Stimulated activated CD4-positive, alpha-beta T cell treated with anti-CD3 and anti-CD28 coated beads, TNF-alpha, amount 100 ng/mL, for 24 hours (primary cell): ENCODE results near the gene MRTFA.
A peak's percentile ranks its signal among the peaks of the same experiment; 100 is the strongest.

Source experiments
- DNase-seq, 3 experiments: peaks; one replicate each; pipeline ENCODE4 v3.0.0-alpha.2; 2020; ENCODE audit warnings: low read depth in 3 of 3

MRTFA gene

DNA sequence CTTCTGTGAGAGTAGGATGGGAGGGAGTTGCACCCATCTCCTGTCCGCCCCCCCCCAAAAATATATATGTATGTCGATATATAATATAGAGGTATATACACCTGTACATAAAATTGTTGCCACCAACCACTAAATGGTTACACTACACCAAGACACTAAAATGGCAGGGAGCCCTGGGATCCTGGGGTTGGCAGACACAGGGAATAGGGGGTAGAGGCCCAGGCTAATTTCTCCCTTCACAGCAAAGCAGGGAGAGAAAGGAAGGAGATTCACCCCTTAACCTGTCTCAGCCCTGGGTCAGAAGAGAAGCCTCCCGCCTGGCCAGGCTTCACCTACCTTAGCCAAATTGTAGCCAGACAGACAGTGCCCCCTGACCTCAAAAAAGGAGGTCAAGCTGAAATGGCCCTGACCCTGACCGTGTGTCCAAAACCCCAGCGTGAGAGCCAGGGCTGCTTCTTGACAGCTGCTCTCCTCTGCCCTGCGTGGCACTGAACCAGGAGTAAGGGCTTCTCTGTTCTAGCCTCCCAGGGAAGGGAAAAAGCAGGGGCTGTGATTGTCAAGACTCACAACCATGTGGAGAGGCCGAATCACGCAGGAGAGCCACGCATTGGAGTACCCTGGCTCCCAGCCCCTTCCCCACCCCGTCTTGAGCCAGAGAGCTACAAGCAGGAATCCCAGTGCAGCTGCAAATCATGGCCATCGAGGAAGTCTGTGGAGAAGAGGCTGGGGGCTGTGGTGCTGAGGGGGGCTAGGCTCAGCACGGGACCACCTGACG is 225.6 kb downstream of the MRTFA start:
- DNase-seq: no peak

DNA sequence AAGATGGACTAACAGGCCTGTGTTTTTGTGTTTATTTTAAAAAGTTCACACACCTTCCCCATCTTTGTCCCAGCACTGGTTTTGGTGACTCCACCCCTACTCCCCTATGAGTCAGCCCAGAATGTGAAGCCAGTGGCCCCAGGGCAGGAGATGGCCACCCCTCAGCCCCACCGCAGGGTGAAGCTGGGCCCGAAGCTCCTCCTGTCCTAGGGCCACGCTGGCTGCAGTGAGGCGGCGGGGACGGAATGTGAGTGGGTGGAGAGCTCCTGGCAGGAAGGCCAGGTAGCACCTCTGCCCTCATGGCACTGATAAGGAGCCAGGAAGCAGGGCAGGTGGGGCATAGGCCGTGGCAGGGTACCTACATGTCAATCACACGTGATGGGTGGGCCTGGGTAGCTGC is 226.2 kb downstream of the MRTFA start:
- no peak for DNase-seq

DNA sequence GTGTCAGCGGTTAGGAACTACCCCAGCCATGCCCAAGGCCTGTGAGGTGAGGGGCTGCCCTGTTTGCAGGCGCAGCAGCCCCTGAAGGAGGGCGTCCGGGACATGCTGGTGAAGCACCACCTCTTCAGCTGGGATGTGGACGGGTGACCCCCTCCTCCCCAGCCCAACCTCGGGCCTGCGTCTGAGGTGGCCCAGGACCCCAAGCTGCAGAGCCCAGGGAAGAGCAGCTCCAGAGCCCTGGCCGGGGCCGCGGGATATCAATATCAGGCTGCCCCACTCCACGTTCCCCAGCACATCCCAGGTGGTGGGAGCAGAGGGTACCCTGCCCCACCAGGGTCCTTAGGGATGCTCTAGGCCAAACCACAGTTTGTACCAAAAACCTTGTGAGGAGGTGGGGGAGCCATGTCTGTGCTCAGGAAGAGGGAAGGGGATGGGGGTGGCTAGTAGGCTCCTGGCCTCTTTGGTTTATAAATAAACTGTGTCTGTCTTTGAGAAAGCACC is 226.9 kb downstream of the MRTFA start:
- no peak for DNase-seq

DNA sequence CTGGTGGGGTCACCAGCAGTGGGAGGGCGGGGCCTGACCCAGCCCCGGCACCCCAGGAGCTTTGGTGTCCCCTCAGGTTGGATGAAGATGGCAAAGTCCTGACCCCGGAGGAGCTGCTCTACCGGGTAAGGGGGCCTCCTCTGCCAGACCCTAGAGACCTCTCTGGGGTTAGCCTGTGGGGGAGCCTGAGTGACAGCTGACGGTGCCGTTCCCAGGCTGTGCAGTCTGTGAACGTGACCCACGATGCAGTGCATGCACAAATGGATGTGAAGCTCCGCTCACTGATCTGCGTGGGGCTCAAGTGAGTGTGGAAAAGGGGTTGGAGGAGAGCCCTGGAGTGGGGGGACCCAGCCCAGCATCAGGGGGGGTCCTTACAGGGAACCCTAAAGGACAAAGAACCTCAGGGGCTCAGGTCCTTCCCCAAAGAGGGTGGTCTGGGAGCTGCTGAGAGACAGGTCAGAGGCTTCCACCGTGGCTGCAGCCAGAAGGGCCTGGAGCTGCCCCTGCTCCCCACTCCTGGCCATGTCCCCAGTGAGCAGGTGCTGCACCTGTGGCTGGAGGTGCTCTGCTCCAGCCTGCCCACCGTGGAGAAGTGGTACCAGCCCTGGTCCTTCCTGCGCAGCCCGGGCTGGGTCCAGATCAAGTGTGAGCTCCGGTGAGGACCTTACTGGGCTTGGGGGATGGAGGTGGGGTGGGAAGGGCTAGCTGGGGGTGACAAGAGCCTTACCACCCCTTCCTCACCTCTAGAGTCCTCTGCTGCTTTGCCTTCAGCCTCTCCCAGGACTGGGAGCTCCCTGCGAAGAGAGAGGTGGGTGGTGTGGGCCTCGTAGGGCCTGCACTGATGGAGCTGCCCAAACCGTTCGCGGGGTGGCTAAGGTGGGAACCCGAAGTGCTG is 227.6 kb downstream of the MRTFA start:
- DNase-seq: no peak

DNA sequence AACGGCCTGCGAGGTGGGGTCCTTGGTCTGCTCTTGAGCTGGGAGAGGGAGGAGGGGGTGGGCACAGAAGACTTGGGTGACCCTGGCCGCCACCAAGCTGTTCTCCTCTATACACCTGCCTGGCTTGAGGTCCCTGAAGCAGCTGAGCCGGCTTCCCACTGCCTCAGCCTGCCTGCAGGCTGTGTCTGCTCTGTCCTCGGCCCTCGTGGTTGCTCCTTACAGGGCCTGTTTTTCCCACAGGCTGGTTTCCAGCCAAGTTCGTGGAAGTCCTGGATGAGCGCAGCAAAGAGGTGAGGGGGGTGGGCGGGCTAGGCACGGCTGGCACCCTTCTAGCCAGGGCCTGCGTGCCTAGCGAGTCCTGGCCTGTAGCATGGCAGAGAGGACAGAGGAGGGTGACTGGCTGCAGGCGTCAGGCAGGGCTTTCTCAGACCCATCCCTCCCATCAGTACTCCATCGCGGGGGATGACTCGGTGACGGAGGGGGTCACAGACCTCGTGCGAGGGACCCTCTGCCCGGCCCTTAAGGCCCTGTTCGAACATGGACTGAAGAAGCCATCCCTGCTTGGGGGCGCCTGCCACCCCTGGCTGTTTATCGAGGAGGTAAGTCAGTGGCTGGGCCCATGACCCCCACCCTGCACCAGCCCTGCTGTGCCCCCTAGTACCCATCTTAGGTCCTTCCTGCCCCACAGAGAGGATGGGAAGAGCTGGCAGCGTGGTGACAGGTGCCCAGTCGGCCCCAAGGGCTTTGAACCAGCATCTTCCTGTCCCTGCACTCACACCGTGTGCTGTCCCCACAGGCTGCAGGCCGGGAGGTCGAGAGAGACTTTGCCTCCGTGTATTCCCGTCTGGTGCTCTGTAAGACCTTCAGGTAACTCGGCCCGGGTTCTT is 228.4 kb downstream of the MRTFA start:
- no peak for DNase-seq

DNA sequence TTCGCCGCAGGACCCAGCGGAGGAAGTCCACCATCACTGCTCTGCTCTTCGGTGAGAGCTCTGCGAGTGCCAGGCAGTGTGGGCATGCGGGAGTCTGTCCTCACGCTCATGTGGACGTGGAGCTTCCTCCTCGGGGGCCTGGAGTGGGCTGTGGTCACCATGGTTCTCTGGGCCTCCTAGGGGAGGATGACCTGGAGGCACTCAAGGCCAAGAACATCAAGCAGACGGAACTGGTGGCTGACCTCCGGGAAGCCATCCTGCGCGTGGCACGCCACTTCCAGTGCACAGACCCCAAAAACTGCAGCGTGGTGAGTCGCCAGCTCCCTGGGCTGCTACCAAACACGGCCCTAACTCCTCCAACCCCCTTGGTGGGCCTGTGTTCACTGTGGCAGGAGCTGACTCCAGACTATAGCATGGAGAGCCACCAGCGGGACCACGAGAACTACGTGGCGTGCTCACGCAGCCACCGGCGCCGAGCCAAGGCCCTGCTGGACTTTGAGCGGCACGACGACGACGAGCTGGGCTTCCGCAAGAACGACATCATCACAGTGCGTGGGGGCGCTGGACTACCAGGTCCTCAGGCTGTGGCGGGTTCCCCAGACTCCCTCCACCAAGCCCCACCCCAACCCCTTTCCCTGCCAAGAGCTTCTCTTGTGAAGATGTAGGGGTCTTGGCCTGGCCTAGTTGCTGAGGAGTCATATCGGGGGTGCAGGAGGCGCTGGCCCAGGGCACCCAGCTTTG is 229.3 kb downstream of the MRTFA start:
- DNase-seq: no peak

DNA sequence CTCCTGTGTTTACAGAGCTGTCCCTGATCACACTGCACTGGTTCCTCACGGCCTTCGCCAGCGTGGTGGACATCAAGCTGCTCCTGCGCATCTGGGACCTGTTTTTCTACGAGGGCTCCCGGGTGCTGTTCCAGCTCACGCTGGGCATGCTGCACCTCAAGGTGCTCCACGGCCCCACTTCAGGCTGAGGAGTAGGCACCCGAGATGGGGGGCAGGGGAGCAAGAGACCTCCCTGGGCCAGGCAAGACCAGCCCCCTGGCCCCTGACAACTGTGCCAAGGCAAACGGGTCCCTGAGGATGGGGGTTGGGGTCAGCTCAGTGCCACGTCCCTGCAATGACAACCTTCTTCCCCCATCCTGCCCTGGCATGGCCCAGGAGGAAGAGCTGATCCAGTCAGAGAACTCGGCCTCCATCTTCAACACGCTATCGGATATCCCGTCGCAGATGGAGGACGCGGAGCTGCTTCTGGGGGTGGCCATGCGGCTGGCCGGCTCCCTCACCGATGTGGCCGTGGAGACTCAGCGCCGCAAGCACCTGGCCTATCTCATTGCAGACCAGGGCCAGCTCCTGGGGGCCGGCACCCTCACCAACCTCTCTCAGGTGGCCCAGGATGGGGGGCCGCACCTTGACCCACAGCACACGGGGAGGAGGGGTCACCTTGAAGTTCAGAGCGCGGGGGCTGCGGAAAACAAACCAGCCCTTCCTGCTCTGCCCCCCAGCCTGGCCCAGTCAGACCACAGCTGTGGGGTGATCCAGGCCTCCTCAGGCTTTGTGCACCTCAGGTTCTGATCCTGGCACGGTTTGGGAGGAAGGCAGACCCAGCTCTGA is 230.2 kb downstream of the MRTFA start:
- DNase-seq: no peak

DNA sequence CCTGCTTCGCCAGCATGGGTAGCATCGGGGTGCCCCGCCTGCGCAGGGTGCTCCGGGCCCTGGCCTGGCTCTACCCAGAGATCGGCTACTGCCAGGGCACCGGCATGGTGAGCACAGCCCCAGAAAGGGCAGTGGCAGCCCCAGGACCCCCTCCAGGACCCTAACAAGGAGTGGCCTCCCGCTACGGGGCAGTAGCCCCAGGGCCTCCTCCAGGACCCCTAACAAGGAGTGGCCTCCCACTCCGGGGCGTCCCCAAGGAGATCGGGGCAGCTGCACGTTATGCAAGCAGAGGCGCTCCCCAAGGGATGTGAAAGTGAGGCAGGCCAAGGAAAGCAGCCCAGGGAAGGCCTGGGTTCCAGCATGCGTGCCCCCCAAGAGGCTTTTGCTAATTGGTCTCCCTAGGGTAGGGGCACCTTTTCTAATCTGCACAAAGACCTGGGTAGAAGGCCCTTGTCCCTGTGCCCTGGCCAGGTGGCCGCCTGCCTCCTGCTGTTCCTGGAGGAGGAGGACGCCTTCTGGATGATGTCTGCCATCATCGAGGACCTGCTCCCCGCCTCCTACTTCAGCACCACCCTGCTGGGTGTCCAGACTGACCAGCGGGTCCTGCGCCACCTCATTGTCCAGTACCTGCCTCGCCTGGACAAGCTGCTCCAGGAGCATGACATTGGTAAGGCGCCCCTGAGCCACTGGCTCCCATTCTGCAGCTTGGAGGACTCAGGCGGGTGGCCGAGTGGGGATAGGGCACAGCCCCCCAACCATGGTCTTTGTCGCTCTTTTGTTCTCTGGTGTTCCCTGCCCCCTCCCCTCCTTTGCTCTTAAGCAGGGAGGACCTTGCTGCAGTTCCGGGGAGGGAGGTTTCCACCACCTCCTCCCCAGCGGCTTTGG is 231.1 kb downstream of the MRTFA start:
- no peak for DNase-seq

DNA sequence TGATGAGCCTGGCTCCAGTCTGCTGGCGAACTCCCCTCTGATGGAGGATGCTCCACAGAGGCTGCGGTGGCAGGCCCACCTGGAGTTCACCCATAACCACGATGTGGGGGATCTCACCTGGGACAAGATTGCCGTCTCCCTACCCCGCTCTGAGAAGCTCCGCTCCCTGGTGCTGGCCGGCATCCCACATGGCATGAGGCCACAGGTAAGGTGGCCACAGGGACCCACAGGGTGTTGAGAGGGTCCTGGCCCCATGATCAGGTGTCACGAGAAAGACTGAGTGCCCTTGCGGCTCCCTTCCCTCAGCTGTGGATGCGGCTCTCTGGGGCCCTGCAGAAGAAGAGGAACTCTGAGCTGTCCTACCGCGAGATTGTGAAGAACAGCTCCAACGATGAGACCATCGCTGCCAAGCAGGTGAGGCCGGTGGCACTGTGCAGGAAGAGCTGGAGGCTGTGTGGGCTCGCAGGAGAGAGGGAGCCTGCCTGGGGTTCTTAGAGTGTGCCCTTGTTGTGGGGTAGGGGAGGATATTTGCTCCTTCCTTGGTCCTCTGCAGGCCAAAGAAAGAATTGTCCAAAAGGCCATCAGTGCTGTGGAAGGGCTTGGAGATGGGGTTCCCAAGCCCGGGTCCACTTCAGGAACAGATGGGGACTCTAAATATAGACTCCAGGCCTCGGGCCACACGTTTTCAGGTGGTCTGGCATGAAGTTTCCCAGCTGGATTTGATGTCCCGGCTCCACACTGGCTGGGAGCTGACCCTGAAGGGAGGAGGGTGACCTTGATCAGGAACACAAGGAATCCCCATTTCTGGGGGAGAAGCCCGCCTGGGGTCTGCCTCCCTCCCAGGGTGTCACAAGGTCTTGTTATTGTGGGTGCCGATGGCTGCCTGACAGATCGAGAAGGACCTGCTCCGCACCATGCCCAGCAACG is 232.0 kb downstream of the MRTFA start:
- DNase-seq: no peak

DNA sequence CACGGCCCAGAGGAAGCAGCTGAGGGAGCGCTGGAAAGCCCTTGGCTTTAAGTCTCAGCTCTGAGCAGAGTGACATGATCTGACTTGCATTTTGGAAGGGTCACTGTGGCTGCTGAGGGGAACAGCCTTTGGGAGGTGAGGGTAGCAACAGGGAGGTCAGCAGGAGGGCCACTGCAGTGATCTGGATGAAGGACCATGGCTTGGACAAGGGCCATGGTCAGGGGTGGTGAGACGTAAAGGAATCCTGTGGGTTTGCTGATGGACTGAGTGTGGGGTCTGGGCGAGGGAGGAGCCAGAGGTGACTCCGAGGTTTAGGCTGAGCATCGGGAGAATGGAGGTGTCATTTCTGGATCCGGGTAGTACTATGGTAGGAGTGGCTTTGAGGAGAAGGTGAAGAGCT is 232.9 kb downstream of the MRTFA start:
- no peak for DNase-seq

DNA sequence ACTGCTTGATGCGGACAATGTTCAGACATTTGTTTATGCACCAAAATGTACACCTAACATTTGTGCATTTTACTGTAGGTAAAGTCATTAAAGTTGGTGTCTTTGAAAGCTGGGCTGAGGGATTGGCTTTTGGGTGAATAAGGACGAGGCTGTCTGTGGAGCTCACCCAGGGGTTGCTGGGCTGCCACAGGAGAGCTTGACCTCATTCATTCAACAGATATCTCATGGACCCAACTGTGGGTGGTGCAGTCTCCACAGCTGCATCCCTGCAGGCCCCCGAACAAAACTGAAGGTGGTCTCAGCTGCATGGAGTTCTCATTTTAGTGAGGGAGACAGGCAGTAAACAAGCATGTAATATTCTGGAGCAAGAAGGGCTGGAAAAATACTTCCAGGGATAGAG is 233.4 kb downstream of the MRTFA start:
- DNase-seq: no peak

DNA sequence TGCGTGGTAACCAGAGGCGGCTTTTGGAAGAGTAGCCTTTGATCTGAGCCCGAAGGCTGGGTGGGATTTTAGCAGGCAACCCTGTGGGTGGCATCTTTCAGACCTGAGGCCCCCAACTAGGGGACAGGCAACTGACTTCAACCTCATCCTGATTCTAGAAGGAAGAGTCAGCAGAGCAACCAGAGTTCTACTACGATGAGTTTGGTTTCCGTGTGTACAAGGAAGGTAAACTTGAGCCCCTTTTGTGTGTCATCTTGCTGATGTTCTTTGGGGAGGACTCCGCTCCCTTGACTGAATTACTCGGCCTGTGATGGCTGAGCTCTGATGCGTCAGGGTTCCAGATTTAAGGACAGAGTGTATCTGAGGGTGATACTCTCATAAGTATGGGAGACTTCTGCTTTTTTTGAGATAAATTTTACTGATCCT is 234.5 kb downstream of the MRTFA start:
- no peak for DNase-seq

DNA sequence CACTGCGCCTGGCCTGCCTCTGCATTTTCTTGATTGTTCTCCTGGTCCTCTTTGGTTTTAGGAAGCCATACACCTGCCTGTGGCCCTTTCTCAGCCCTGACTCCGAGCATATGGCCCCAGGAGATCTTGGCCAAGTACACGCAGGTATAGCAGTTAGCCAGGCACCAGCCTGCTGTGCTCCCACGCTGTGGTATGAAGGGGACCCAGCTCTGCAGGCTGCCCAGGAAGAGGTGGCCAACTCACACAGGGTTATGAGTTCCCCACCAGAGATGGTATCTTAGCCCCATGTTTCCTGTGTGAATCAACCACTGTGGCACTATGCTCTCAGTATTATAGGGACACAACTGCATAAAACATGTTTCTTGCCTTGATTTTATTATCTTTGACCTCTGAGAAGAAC is 235.0 kb downstream of the MRTFA start:
- peak in 2 of 3 experiments; percentile 18 to 50 for DNase-seq

DNA sequence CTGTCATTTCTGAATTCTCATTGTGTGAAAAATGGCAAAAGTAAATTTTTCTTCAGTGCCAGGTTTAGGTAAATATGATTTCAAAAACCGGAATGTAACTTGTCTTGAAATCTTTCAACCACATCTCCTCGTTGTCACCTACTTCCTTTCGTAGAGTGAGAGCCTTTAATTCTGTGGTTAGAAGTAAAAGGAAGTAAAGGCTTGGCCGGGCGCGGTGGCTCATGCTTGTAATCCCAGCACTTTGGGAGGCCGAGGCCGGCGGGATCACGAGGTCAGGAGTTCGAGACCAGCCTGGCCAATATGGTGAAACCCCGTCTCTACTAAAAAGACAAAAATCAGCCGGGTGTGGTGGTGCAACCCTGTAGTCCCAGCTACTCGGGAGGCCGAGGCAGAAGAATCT is 236.4 kb downstream of the MRTFA start:
- DNase-seq: peak in 1 of 3 experiments; percentile 37

DNA sequence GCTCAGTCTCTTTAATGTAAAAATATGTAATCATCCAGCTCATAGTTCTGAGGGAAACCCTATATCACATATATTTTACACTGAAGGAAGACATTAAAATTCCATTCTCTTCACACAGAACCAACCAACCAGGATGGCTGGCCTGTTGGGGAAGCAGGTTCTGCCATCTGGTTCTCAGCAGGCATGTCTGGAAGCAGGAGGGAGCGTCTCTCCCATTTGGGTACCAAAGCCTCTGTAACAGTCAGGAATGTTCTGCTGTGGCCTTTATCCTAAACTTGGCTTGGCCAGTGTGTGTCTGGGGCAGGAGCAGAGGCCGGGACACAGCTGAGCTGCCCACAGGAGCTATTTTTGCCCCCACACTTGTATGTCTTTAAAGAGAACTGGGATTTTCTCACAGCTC is 236.9 kb downstream of the MRTFA start:
- no peak for DNase-seq

DNA sequence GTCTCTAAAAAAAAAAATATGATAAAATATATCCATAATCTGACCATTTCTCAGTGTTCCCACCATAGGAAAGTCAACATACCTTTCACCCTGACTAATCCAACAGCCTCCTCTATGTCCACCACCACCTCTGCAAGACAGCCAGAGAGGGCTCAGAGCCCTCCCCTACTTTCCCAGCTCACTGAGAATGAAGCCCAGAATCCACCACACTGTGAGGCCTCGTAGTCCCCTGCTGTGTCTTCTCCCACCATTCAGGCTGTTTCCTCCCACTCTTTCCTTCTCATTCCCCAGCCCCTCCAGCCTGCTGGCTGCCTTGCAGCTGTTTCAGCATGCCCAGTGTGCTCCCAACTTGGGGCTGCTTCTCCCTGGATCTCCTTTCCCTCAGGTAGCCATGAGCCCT is 239.1 kb downstream of the MRTFA start:
- DNase-seq: no peak

DNA sequence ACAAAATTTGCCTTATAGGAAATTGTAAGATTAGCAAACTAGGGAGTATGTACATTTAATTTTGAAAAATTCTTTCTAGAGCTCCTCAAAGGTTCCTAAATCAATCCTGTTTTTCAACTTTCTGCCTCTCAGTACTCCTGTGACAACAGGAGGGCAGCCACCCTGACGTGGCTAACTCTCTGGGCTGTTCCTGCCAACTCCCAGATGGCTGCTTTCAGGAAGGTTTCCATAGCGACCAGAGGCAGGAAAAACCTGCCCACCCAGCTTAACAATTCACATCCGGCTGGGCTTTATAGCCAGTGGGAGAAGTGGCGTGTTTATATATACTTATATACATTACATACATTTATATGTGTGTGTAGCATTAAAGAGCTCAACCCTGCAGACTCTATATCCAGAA is 239.6 kb downstream of the MRTFA start:
- no peak for DNase-seq

DNA sequence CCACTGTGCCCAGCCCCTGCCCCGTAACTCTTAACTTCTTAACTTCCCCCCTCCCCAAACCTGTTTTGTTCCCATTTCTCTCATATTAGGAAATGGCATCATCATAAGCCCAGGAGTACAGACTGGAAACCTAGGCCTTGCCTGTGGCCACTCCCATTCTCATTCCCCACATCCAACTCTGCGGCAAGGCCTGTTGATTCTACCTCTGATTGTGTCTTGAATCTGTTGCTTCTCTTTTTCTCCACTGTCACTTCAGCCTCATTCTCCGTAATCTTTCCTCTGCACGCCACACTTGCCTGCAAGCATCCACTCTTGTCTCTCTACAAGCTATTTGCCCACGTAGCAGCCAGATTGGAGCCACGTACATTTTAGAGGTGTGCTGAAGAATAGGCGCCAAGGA is 240.9 kb downstream of the MRTFA start:
- DNase-seq: no peak
